HEK293 (cell line): ENCODE results near the gene TOR1A.

Source experiments
- CTCF ChIA-PET: fragments of 350-600 bp; formaldehyde crosslinking; extraction: SDS; loops from one replicate; lab custom pipeline; 2021; ENCODE audit warnings: antibody characterized with exemption; lab: Yijun Ruan, JAX
- POLR2A ChIA-PET: fragments of 300-600 bp; formaldehyde crosslinking; extraction: SDS; loops from one replicate; lab custom pipeline; 2020; ENCODE audit warnings: antibody characterized with exemption, inconsistent platforms; lab: Yijun Ruan, JAX
- H3K27ac ChIP-seq: fragments of 200-500 bp; sonication (Bioruptor generic); 2 replicates; pipeline ENCODE4 v1.5.1; 2014; ENCODE audit warnings: low read depth, low read length, control low read depth, inconsistent platforms; ENCODE audit errors: extremely low read depth
- H3K36me3 ChIP-seq, 2 experiments: fragments of 200-500 bp in 1 of 2; sonication (Bioruptor generic) in 1 of 2; 1 replicate in 1 of 2; 2 replicates in 1 of 2; pipeline ENCODE4 v1.5.1; 2014 to 2017; ENCODE audit warnings: inconsistent platforms in 2 of 2, low read length in 2 of 2; ENCODE audit not compliant: control insufficient read depth in 2 of 2, insufficient read depth in 1 of 2
- H3K4me1 ChIP-seq: fragments of 200-500 bp; sonication (Bioruptor generic); 2 replicates; pipeline ENCODE4 v1.5.1; 2014; ENCODE audit warnings: mild to moderate bottlenecking, low read length, inconsistent platforms; ENCODE audit not compliant: control insufficient read depth, insufficient read depth
- H3K4me3 ChIP-seq: 2 replicates; pipeline ENCODE4 v1.5.1; 2011; ENCODE audit warnings: low read depth, mild to moderate bottlenecking, control low read depth, low read length, moderate library complexity
- H3K9me3 ChIP-seq: fragments of 200-500 bp; sonication (Bioruptor generic); 2 replicates; pipeline ENCODE4 v1.5.1; 2014; ENCODE audit warnings: low read depth, low read length, inconsistent platforms; ENCODE audit not compliant: control insufficient read depth, insufficient read depth
- IKZF3 ChIP-seq: fragments of 450-650 bp; IDR thresholded peaks from 2 replicates; pipeline ENCODE4 v1.5.0; 2018; ENCODE audit warnings: missing biosample characterization, mild to moderate bottlenecking, missing genetic modification characterization, moderate library complexity
- MZF1 ChIP-seq: fragments of 450-650 bp; formaldehyde crosslinking; IDR thresholded peaks from 2 replicates; pipeline ENCODE4 v1.5.1; 2017; ENCODE audit warnings: missing biosample characterization, missing genetic modification characterization, borderline replicate concordance
- SP7 ChIP-seq: fragments of 450-650 bp; formaldehyde crosslinking; IDR thresholded peaks from 2 replicates; pipeline ENCODE4 v1.5.1; 2016; ENCODE audit warnings: missing biosample characterization, missing genetic modification characterization
- ZEB2 ChIP-seq: fragments of 450-650 bp; formaldehyde crosslinking; IDR thresholded peaks from 2 replicates; pipeline ENCODE4 v1.5.1; 2016; ENCODE audit warnings: missing biosample characterization, missing genetic modification characterization
- ZNF132 ChIP-seq: fragments of 450-650 bp; formaldehyde crosslinking; IDR thresholded peaks from 2 replicates; pipeline ENCODE4 v1.5.1; 2017; ENCODE audit warnings: missing biosample characterization, missing genetic modification characterization, borderline replicate concordance
- ZNF138 ChIP-seq: fragments of 450-650 bp; formaldehyde crosslinking; IDR thresholded peaks from 2 replicates; pipeline ENCODE4 v1.5.1; 2016; ENCODE audit warnings: missing biosample characterization, missing genetic modification characterization, borderline replicate concordance
- ZNF155 ChIP-seq: fragments of 450-650 bp; formaldehyde crosslinking; IDR thresholded peaks from 2 replicates; pipeline ENCODE4 v1.5.1; 2016; ENCODE audit warnings: missing biosample characterization, missing genetic modification characterization
- ZNF184 ChIP-seq: fragments of 450-650 bp; IDR thresholded peaks from 2 replicates; pipeline ENCODE4 v1.5.1; 2018; ENCODE audit warnings: missing biosample characterization, mild to moderate bottlenecking, missing genetic modification characterization
- ZNF202 ChIP-seq: fragments of 450-650 bp; formaldehyde crosslinking; IDR thresholded peaks from 2 replicates; pipeline ENCODE4 v1.5.1; 2016; ENCODE audit warnings: missing biosample characterization, missing genetic modification characterization, borderline replicate concordance
- ZNF248 ChIP-seq: fragments of 450-650 bp; formaldehyde crosslinking; IDR thresholded peaks from 2 replicates; pipeline ENCODE4 v1.5.1; 2017; ENCODE audit warnings: missing biosample characterization, missing genetic modification characterization
- ZNF274 ChIP-seq, 2 experiments: fragments of 200-500 bp in 1 of 2; fragments of 450-650 bp in 1 of 2; sonication (Bioruptor generic) in 1 of 2; formaldehyde crosslinking in 1 of 2; IDR thresholded peaks; 2 replicates each; pipeline versions ENCODE4 v1.5.1 to v1.6.1; 2014 to 2016; ENCODE audit warnings: borderline replicate concordance in 1 of 2, inconsistent platforms in 1 of 2, low read length in 1 of 2, missing biosample characterization in 1 of 2, missing genetic modification characterization in 1 of 2
- ZNF335 ChIP-seq: fragments of 450-650 bp; formaldehyde crosslinking; conservative IDR thresholded peaks from 2 replicates; pipeline ENCODE4 v1.5.1; 2016; ENCODE audit warnings: missing biosample characterization, missing genetic modification characterization
- ZNF366 ChIP-seq: fragments of 450-650 bp; formaldehyde crosslinking; conservative IDR thresholded peaks from 2 replicates; pipeline ENCODE4 v1.5.1; 2016; ENCODE audit warnings: missing biosample characterization, missing genetic modification characterization
- ZNF426 ChIP-seq: fragments of 450-650 bp; formaldehyde crosslinking; IDR thresholded peaks from 2 replicates; pipeline ENCODE4 v1.5.1; 2017; ENCODE audit warnings: missing biosample characterization, missing genetic modification characterization, mild to moderate bottlenecking, inconsistent platforms, moderate library complexity
- ZNF530 ChIP-seq: fragments of 450-650 bp; formaldehyde crosslinking; IDR thresholded peaks from 2 replicates; pipeline ENCODE4 v1.5.1; 2016; ENCODE audit warnings: low read depth, missing biosample characterization, missing genetic modification characterization
- ZNF558 ChIP-seq: fragments of 450-650 bp; formaldehyde crosslinking; IDR thresholded peaks from 2 replicates; pipeline ENCODE4 v1.5.1; 2016; ENCODE audit warnings: missing biosample characterization, missing genetic modification characterization
- ZNF660 ChIP-seq: fragments of 450-650 bp; IDR thresholded peaks from 2 replicates; pipeline ENCODE4 v1.5.1; 2018; ENCODE audit warnings: missing biosample characterization, mild to moderate bottlenecking, missing genetic modification characterization
- ZNF785 ChIP-seq: fragments of 450-650 bp; formaldehyde crosslinking; IDR thresholded peaks from 2 replicates; pipeline ENCODE4 v1.5.1; 2016; ENCODE audit warnings: missing biosample characterization, missing genetic modification characterization
- ZNF830 ChIP-seq: fragments of 450-650 bp; IDR thresholded peaks from 2 replicates; pipeline ENCODE4 v1.5.0; 2018; ENCODE audit warnings: missing biosample characterization, missing genetic modification characterization, low read depth, mild to moderate bottlenecking, moderate library complexity
- ZSCAN16 ChIP-seq: fragments of 450-650 bp; formaldehyde crosslinking; IDR thresholded peaks from 2 replicates; pipeline ENCODE4 v1.5.1; 2016; ENCODE audit warnings: missing biosample characterization, missing genetic modification characterization
- TF ChIP-seq, protein P1 (sequence below): fragments of 450-650 bp; formaldehyde crosslinking; IDR thresholded peaks from 2 replicates; pipeline ENCODE4 v1.5.1; 2016; ENCODE audit warnings: missing biosample characterization, missing genetic modification characterization, borderline replicate concordance
- TF ChIP-seq, protein P2 (sequence below): fragments of 450-650 bp; IDR thresholded peaks from 2 replicates; pipeline ENCODE4 v1.5.1; 2018; ENCODE audit warnings: missing biosample characterization, missing genetic modification characterization
- TF ChIP-seq, protein P3 (sequence below): fragments of 450-650 bp; formaldehyde crosslinking; IDR thresholded peaks from 2 replicates; pipeline ENCODE4 v1.5.1; 2016; ENCODE audit warnings: missing biosample characterization, missing genetic modification characterization
- TF ChIP-seq, protein P4 (sequence below): fragments of 450-650 bp; formaldehyde crosslinking; IDR thresholded peaks from 2 replicates; pipeline ENCODE4 v1.5.1; 2016; ENCODE audit warnings: missing biosample characterization, missing genetic modification characterization

TOR1A gene

DNA sequence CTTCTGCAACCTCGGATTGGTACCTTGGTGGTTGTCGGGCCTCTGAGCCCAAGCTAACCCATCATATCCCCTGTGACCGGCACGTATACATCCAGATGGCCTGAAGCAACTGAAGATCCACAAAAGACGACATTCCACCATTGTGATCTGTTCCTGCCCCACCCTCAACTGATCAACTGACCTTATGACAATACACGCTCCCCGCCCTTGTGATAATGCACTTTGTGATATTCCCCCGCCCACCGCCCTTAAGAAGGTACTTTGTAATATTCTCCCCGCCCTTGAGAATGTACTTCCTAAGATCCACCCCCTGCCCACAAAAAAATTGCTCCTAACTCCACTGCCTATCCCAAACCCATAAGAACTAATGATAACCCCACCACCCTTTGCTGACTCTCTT lies 37.5 kb downstream of the TOR1A start (continued):
- TF ChIP-seq, protein P1, sequence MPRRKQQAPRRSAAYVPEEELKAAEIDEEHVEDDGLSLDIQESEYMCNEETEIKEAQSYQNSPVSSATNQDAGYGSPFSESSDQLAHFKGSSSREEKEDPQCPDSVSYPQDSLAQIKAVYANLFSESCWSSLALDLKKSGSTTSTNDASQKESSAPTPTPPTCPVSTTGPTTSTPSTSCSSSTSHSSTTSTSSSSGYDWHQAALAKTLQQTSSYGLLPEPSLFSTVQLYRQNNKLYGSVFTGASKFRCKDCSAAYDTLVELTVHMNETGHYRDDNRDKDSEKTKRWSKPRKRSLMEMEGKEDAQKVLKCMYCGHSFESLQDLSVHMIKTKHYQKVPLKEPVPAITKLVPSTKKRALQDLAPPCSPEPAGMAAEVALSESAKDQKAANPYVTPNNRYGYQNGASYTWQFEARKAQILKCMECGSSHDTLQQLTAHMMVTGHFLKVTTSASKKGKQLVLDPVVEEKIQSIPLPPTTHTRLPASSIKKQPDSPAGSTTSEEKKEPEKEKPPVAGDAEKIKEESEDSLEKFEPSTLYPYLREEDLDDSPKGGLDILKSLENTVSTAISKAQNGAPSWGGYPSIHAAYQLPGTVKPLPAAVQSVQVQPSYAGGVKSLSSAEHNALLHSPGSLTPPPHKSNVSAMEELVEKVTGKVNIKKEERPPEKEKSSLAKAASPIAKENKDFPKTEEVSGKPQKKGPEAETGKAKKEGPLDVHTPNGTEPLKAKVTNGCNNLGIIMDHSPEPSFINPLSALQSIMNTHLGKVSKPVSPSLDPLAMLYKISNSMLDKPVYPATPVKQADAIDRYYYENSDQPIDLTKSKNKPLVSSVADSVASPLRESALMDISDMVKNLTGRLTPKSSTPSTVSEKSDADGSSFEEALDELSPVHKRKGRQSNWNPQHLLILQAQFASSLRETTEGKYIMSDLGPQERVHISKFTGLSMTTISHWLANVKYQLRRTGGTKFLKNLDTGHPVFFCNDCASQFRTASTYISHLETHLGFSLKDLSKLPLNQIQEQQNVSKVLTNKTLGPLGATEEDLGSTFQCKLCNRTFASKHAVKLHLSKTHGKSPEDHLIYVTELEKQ, result no peak
- no peak for TF ChIP-seq MZF1 (tag by site-specific recombination)
- TF ChIP-seq, protein P2, sequence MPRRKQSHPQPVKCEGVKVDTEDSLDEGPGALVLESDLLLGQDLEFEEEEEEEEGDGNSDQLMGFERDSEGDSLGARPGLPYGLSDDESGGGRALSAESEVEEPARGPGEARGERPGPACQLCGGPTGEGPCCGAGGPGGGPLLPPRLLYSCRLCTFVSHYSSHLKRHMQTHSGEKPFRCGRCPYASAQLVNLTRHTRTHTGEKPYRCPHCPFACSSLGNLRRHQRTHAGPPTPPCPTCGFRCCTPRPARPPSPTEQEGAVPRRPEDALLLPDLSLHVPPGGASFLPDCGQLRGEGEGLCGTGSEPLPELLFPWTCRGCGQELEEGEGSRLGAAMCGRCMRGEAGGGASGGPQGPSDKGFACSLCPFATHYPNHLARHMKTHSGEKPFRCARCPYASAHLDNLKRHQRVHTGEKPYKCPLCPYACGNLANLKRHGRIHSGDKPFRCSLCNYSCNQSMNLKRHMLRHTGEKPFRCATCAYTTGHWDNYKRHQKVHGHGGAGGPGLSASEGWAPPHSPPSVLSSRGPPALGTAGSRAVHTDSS (tag by site-specific recombination), result no peak
- TF ChIP-seq SP7 (tag by site-specific recombination), result no peak
- TF ChIP-seq ZNF426 (tag by site-specific recombination), result no peak
- no peak for TF ChIP-seq ZEB2 (tag by site-specific recombination)
- TF ChIP-seq IKZF3 (tag by site-specific recombination), result no peak
- TF ChIP-seq ZSCAN16 (tag by site-specific recombination), result no peak
- TF ChIP-seq ZNF530 (tag by site-specific recombination), result no peak
- TF ChIP-seq ZNF138 (tag by site-specific recombination), result no peak

DNA sequence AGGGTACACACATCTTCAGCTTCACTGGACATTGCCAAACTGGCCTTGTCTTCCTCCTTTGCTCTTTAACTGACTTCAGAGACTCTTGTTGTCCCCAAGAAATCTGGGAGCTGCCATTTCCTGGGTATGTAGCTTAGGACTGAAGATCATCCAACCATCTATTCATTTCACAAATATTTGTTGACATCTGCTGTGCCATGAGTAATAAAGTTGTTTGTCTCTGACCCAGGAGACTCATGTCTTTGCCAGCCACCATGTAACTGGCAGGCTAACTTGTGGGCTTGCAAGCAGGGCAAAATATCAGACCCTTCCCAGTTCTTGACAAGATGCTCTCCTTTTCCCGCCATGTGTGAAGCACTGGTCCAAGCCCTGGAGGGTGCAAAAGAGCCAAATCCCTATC lies 38.1 kb downstream of the TOR1A start:
- CTCF ChIA-PET, result interaction anchor here (0.7 to 12.1 kb wide), 8 partner anchors 47 to 646 kb away, joined by 3 to 253 read pairs (median 6); partner anchors contain the start of gene ASB6
- Histone ChIP-seq H3K36me3 (no peaks in the 10 kb centered on the region), H3K4me3 (no peak overlapping the region), H3K9me3 (no peaks in the 10 kb centered on the region), H3K27ac (no peak overlapping the region), H3K4me1 (no peaks in the 10 kb centered on the region)
- POLR2A ChIA-PET, result interaction anchor here (1.5 kb wide), 1 partner anchor 146 kb away, joined by 3 read pairs; no protein-coding TSS in a partner anchor
- no peak for TF ChIP-seq ZNF184 (tag by site-specific recombination)
- TF ChIP-seq, protein P3, sequence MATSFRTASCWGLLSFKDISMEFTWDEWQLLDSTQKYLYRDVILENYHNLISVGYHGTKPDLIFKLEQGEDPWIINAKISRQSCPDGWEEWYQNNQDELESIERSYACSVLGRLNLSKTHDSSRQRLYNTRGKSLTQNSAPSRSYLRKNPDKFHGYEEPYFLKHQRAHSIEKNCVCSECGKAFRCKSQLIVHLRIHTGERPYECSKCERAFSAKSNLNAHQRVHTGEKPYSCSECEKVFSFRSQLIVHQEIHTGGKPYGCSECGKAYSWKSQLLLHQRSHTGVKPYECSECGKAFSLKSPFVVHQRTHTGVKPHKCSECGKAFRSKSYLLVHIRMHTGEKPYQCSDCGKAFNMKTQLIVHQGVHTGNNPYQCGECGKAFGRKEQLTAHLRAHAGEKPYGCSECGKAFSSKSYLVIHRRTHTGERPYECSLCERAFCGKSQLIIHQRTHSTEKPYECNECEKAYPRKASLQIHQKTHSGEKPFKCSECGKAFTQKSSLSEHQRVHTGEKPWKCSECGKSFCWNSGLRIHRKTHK (tag by site-specific recombination), result no peak
- TF ChIP-seq ZNF660 (tag by site-specific recombination), result no peak
- no peak for TF ChIP-seq ZNF558 (tag by site-specific recombination)
- TF ChIP-seq ZNF366 (tag by site-specific recombination), result no peak
- no peak for TF ChIP-seq ZNF426 (tag by site-specific recombination)
- TF ChIP-seq, protein P4, sequence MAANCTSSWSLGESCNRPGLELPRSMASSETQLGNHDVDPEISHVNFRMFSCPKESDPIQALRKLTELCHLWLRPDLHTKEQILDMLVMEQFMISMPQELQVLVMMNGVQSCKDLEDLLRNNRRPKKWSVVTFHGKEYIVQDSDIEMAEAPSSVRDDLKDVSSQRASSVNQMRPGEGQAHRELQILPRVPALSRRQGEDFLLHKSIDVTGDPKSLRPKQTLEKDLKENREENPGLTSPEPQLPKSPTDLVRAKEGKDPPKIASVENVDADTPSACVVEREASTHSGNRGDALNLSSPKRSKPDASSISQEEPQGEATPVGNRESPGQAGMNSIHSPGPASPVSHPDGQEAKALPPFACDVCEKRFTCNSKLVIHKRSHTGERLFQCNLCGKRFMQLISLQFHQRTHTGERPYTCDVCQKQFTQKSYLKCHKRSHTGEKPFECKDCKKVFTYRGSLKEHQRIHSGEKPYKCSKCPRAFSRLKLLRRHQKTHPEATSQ, result no peak
- no peak for TF ChIP-seq ZNF335 (tag by site-specific recombination)
- TF ChIP-seq ZNF155 (tag by site-specific recombination), result no peak
- no peak for TF ChIP-seq ZNF248 (tag by site-specific recombination)
- TF ChIP-seq ZNF785, result no peak
- no peak for TF ChIP-seq ZNF132 (tag by site-specific recombination)
- no peak for TF ChIP-seq ZNF274 (IDR thresholded peaks at IDR 0.05; ENCODE audit: low read length)
- no peak for TF ChIP-seq ZNF274 (tag by site-specific recombination; IDR thresholded peaks at IDR 0.05; ENCODE audit: borderline replicate concordance)
- TF ChIP-seq ZNF202, result no peak
- no peak for TF ChIP-seq ZNF830 (tag by site-specific recombination)
